T-helper 22 cell (primary cell): ENCODE data around the gene SNX9.
"Not testable (repeated sequence)": the region's sequence is repeated elsewhere in the genome, so short reads cannot be mapped to it uniquely, and the experiment has no call there.

Experiments used
- DNase-seq: peaks from one replicate; pipeline ENCODE4 v3.0.0-alpha.2; 2020; ENCODE audit warnings: low read depth

The SNX9 gene

GRCh38 chr6:157955675-157956074 lies 132.6 kb downstream of the SNX9 start:
- no peak for DNase-seq

- DNase-seq, result no peak
Observed at GRCh38 chr6:157956171-157956730, 133.2 kb downstream of the SNX9 start.

GRCh38 chr6:157959451-157960227 lies 136.6 kb downstream of the SNX9 start:
- no peak for DNase-seq

GRCh38 chr6:157961153-157961831 lies 138.2 kb downstream of the SNX9 start:
- DNase-seq, result no peak

- no peak for DNase-seq
Observed at GRCh38 chr6:157961832-157962575, 139.0 kb downstream of the SNX9 start.

- no peak for DNase-seq
Observed at GRCh38 chr6:157962601-157963302, 139.7 kb downstream of the SNX9 start.

GRCh38 chr6:157964100-157964499 lies 141.1 kb downstream of the SNX9 start:
- no peak for DNase-seq

GRCh38 chr6:157965387-157965786 lies 142.3 kb downstream of the SNX9 start:
- no peak for DNase-seq

GRCh38 chr6:157966589-157966977 lies 143.5 kb downstream of the SNX9 start:
- no peak for DNase-seq

- DNase-seq, result no peak
Observed at GRCh38 chr6:157967020-157967419, 144.0 kb downstream of the SNX9 start.

- no peak for DNase-seq
Observed at GRCh38 chr6:157967486-157967885, 144.4 kb downstream of the SNX9 start.

GRCh38 chr6:157972177-157972576 lies 149.1 kb downstream of the SNX9 start:
- DNase-seq, result not testable (repeated sequence)

- DNase-seq, result no peak
Observed at GRCh38 chr6:157974341-157974894, 151.4 kb downstream of the SNX9 start.

- DNase-seq, result no peak
Observed at GRCh38 chr6:157974967-157975366, 151.9 kb downstream of the SNX9 start.

GRCh38 chr6:157975456-157975855 lies 152.4 kb downstream of the SNX9 start:
- no peak for DNase-seq

GRCh38 chr6:157976345-157977175 lies 153.5 kb downstream of the SNX9 start:
- no peak for DNase-seq

GRCh38 chr6:157977176-157977804 lies 154.2 kb downstream of the SNX9 start:
- no peak for DNase-seq

GRCh38 chr6:157978021-157978783 lies 155.2 kb downstream of the SNX9 start:
- no peak for DNase-seq
